NCI-H2107 treated with DMSO at 0.1 percent for 48 hours (cell line): Measurements from ENCODE around the gene TSPAN14.

Experiments used
- DNase-seq: peaks from one replicate; lab custom pipeline; 2025; ENCODE audit not compliant: unreplicated experiment; lab: John Stamatoyannopoulos, UW

Gene TSPAN14

DNA sequence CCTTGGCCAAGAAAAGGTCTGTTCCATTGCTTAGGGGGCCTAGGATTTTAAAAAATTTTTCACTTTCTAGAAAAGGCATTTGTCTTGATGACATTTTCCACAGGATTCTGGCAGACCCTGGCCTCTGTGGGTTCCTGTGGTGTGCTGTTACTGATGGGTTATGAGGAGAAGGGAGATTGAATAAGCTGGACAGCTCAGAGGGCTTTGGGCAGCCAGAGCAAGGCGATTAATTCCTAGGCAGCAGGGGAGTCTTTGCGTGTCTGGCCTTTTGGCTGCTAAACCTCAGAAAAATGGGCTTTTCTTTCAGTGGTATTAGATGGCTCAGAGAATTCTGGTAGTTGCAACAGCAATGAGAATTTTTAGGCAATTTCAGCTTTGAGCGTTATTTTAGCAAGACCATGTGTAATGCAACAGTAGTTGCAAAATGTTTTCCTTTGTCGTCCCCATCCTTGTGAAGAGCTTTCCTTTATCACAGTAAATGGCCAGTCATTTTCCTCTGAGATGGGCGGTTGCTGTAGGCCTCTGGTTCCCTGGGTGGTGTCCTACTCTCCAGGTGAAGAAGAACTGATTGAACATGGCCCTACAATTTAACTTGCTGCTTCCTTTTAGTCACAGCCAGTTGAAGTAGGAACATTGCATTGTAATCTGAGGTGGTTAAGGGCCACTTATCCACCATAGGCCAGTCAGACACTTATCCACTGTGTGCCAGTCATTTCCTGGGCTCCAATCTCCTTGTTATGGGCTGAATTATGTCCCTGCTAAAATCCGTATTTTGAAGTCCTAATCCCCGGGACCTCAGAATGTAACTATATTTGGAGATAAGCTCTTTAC lies 126.7 kb downstream of the TSPAN14 start:
- DNase-seq, result no peak

GRCh38 chr10:80581469-80581835 lies 127.3 kb downstream of the TSPAN14 start:
- no peak for DNase-seq

GRCh38 chr10:80582286-80582960 lies 128.3 kb downstream of the TSPAN14 start:
- no peak for DNase-seq
